Endodermal cell (in vitro differentiated cells): ENCODE results near the gene OSM. TPM values are rescaled to one million over a fixed set of nuclear protein-coding genes. Genes with fewer than 3 reads are reported as not detected.

Experiments
- DNase-seq: peaks from one replicate; pipeline ENCODE4 v3.0.0-alpha.2; 2017
- H3K27ac ChIP-seq: 2 replicates; pipeline ENCODE4 v1.5.1; 2013; ENCODE audit warnings: mild to moderate bottlenecking, low read depth, low read length, moderate library complexity
- H3K27me3 ChIP-seq: 2 replicates; pipeline ENCODE4 v1.6.1; 2013; ENCODE audit warnings: mild to moderate bottlenecking, low read length, moderate library complexity; ENCODE audit not compliant: insufficient read depth, control insufficient read depth, poor library complexity, severe bottlenecking
- H3K36me3 ChIP-seq: 2 replicates; pipeline ENCODE4 v1.7.0; 2013; ENCODE audit warnings: mild to moderate bottlenecking, low read length, moderate library complexity; ENCODE audit not compliant: control insufficient read depth, insufficient read depth
- H3K4me1 ChIP-seq: one replicate; pipeline ENCODE4 v1.7.0; 2013; ENCODE audit warnings: low read length; ENCODE audit not compliant: control insufficient read depth, insufficient read depth
- H3K4me3 ChIP-seq: 2 replicates; pipeline ENCODE4 v1.5.1; 2013; ENCODE audit warnings: mild to moderate bottlenecking, low read length, moderate library complexity
- H3K9ac ChIP-seq: 2 replicates; pipeline ENCODE4 v1.6.1; 2013; ENCODE audit warnings: mild to moderate bottlenecking, low read length, moderate library complexity; ENCODE audit not compliant: poor library complexity, severe bottlenecking; ENCODE audit errors: extremely low read depth
- H3K9me3 ChIP-seq: 2 replicates; pipeline ENCODE4 v1.6.1; 2013; ENCODE audit warnings: mild to moderate bottlenecking, low read length, moderate library complexity; ENCODE audit not compliant: control insufficient read depth
- H3K27ac Mint-ChIP-seq: 2 replicates; pipeline ENCODE4 v1.8.0; 2020; ENCODE audit warnings: mixed read lengths
- H3K27me3 Mint-ChIP-seq: 2 replicates; pipeline ENCODE4 v1.8.0; 2021; ENCODE audit warnings: mild to moderate bottlenecking, mixed read lengths; ENCODE audit not compliant: insufficient read depth
- H3K36me3 Mint-ChIP-seq: 2 replicates; pipeline ENCODE4 v1.8.0; 2020; ENCODE audit warnings: low read depth, mixed read lengths
- H3K4me1 Mint-ChIP-seq: 2 replicates; pipeline ENCODE4 v1.8.0; 2020; ENCODE audit warnings: mixed read lengths
- H3K4me3 Mint-ChIP-seq: 2 replicates; pipeline ENCODE4 v1.8.0; 2020; ENCODE audit warnings: mild to moderate bottlenecking, moderate library complexity, mixed read lengths
- H3K9me3 Mint-ChIP-seq: 2 replicates; pipeline ENCODE4 v1.8.0; 2020; ENCODE audit warnings: mild to moderate bottlenecking, mixed read lengths
- WGBS, 2 experiments: methylation state at CpG; one replicate each; pipeline versions ENCODE4 v1.1.5 to v1.1.7; 2013; ENCODE audit warnings: missing lambda C conversion rate in 2 of 2, mixed read lengths in 1 of 2; ENCODE audit not compliant: insufficient coverage in 1 of 2, insufficient read length in 1 of 2; 5-methylcytosine and 5-hydroxymethylcytosine counted together
- total RNA-seq, 2 donors: library from RNA; stranded (reverse); fragmentation: NEBNext Ultra II Directional in 1 of 2; extraction: Animal tissue kit (Norgen Biotek cat#: 25700) in 1 of 2; gene quantifications; 2 replicates in 1 of 2; 3 replicates in 1 of 2; pipeline ENCODE4 v1.2.1, GENCODE V29; 2021
- TF ChIP-seq, protein P1 (sequence below): fragments of 200-600 bp; sonication (generic); conservative IDR thresholded peaks from 2 replicates; pipeline ENCODE4 v1.5.0; 2021; ENCODE audit warnings: antibody characterized with exemption, mild to moderate bottlenecking

Gene OSM
- total RNA-seq, 2 donors from 2014 or later = not detected

DNA sequence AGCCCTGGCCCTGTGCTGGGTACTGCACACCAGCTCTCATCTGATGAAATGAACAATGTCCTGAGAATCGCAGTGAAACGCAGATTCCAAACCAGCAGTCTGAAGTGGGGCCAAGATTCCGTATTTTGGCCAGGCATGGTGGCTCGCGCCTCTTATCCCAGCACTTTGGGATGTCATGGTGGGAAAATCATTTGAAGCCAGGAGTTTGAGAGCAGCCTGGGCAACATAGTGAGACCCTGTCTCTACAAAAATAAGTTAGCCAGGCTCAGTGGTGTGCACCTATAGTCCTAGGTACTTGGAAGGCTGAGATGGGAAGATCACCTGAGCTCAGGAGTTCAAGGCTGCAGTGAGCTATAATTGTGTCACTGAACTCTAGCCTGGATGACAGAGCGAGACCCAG lies 33.1 kb downstream of the OSM start:
- no peaks in the 10 kb centered on the region for H3K9me3 ChIP-seq
- DNase-seq = no peak
- 92 to 93% methylated on average over 6 of the region's 6 CpGs for WGBS, 2 experiments
- no peak overlapping the region for H3K9ac ChIP-seq
- Mint-ChIP-seq H3K4me3 (no peak overlapping the region), H3K27ac (no peak overlapping the region), H3K27me3 (peaks cover 3% of the 10 kb centered on the region), H3K36me3 (no peaks in the 10 kb centered on the region), H3K4me1 (peaks cover 17% of the 10 kb centered on the region), H3K9me3 (no peaks in the 10 kb centered on the region)
- TF ChIP-seq, protein P1, sequence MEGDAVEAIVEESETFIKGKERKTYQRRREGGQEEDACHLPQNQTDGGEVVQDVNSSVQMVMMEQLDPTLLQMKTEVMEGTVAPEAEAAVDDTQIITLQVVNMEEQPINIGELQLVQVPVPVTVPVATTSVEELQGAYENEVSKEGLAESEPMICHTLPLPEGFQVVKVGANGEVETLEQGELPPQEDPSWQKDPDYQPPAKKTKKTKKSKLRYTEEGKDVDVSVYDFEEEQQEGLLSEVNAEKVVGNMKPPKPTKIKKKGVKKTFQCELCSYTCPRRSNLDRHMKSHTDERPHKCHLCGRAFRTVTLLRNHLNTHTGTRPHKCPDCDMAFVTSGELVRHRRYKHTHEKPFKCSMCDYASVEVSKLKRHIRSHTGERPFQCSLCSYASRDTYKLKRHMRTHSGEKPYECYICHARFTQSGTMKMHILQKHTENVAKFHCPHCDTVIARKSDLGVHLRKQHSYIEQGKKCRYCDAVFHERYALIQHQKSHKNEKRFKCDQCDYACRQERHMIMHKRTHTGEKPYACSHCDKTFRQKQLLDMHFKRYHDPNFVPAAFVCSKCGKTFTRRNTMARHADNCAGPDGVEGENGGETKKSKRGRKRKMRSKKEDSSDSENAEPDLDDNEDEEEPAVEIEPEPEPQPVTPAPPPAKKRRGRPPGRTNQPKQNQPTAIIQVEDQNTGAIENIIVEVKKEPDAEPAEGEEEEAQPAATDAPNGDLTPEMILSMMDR = no peak
- peaks cover 3% of the 10 kb centered on the region for H3K4me1 ChIP-seq
- H3K36me3 ChIP-seq = no peaks in the 10 kb centered on the region
- H3K27me3 ChIP-seq = no peaks in the 10 kb centered on the region
- H3K4me3 ChIP-seq = no peak overlapping the region
- H3K27ac ChIP-seq = no peak overlapping the region

DNA sequence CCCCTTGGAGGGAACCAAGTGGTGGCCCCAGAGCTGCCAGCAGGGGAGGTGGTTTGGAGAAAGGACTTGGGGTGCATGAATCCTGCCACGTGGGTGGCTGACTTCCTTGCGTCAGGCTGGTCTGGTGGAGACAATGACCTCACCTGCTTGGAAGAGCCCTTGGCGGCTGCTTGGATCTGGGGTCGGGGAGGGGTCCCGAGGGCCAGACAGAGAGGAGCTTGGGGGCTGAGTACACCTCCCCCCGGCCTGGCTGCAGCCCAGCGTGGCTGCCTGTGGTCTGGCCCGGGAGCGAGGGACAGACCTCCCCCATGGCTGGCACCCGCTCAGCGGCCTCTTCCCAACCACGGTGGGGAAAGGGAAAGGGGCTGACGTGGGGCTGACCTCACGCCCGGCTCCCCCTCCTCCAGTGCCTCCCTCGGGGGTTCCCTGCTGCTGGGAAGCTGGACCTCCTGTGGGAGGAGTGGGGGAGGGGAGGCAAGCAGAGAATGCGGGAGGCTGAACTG lies 33.9 kb downstream of the OSM start:
- no peak overlapping the region for H3K9ac ChIP-seq

DNA sequence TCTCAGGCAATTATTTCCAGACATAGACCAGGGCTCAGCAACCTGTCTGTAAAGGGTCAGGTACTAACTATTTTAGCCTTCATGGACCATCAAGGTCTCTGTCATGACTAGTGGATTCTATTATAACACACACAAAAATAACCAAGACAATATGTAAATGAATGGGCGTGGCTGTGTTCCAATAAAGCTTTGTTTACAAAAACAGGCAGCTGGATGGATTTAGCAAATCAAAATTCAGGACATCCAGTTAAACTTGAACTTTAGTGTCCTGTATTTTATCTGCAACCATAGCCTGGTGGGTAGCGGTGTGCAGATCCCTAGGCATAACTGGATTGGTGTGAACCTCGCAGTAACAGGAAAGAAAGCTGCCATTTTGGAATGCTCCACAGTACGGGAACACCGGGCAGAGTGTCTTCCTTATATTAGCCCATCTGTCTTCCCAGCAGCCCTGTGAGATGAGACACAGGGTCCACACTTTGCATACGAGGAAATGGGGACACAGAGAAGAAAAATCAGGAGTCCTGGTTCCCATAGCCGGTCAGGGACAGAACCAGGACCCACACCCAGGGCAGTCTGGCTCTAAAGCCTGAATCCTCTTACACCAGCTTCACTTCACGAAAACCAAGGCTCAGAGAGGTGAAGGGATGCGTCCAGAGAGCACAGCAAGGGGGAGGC lies 35.7 kb downstream of the OSM start:
- WGBS, 2 experiments = 88 to 95% methylated on average over 5 to 9 of the region's 9 CpGs
- H3K4me1 Mint-ChIP-seq = peaks cover 6% of the 10 kb centered on the region
- H3K9me3 Mint-ChIP-seq = no peaks in the 10 kb centered on the region
- TF ChIP-seq, protein P1 = no peak
- no peak overlapping the region for H3K27ac ChIP-seq
- H3K4me3 ChIP-seq = no peak overlapping the region
- peaks cover 2% of the 10 kb centered on the region for H3K27me3 Mint-ChIP-seq
- no peak overlapping the region for H3K4me3 Mint-ChIP-seq
- no peaks in the 10 kb centered on the region for H3K36me3 Mint-ChIP-seq
- H3K27ac Mint-ChIP-seq = no peak overlapping the region
- H3K4me1 ChIP-seq = peaks cover 3% of the 10 kb centered on the region
- H3K36me3 ChIP-seq = no peaks in the 10 kb centered on the region
- no peaks in the 10 kb centered on the region for H3K9me3 ChIP-seq
- DNase-seq = no peak
- H3K27me3 ChIP-seq = no peaks in the 10 kb centered on the region
- H3K9ac ChIP-seq = no peak overlapping the region

More for the DNA sequence above, 33.9 kb downstream of the OSM start:
- H3K27me3 Mint-ChIP-seq = peaks cover 3% of the 10 kb centered on the region
- TF ChIP-seq, protein P1 = no peak
- Histone ChIP-seq H3K36me3 (no peaks in the 10 kb centered on the region), H3K4me1 (peaks cover 3% of the 10 kb centered on the region), H3K27ac (no peak overlapping the region), H3K27me3 (no peaks in the 10 kb centered on the region), H3K9me3 (no peaks in the 10 kb centered on the region), H3K4me3 (no peak overlapping the region)
- whole genome bisulfite sequencing, 2 experiments = 60 to 78% methylated on average over 4 to 16 of the region's 17 CpGs
- H3K27ac Mint-ChIP-seq = no peak overlapping the region
- H3K9me3 Mint-ChIP-seq = no peaks in the 10 kb centered on the region
- H3K4me1 Mint-ChIP-seq = peaks cover 14% of the 10 kb centered on the region
- H3K36me3 Mint-ChIP-seq = no peaks in the 10 kb centered on the region
- H3K4me3 Mint-ChIP-seq = no peak overlapping the region
- no peak for DNase-seq
